IMR-90 (cell line): ENCODE measurements around the gene CAMTA1.

Source experiments
- BHLHE40 ChIP-seq: fragments of 150-350 bp; IDR thresholded peaks from 2 replicates; pipeline ENCODE4 v1.6.1; 2016; ENCODE audit warnings: mild to moderate bottlenecking, low read depth, low read length
- CEBPB ChIP-seq: IDR thresholded peaks from 2 replicates; pipeline ENCODE4 v1.6.1; 2012; ENCODE audit warnings: low read depth, low read length, improper control_type of control experiment
- CTCF ChIP-seq: conservative IDR thresholded peaks from 2 replicates; pipeline ENCODE4 v1.5.1; 2012; ENCODE audit warnings: mild to moderate bottlenecking, low read depth, low read length, improper control_type of control experiment
- ELK1 ChIP-seq: fragments of 150-350 bp; IDR thresholded peaks from 2 replicates; pipeline ENCODE4 v1.6.1; 2016; ENCODE audit warnings: low read depth, mild to moderate bottlenecking, low read length, moderate library complexity, borderline replicate concordance
- FOS ChIP-seq: fragments of 150-350 bp; IDR thresholded peaks from 2 replicates; pipeline ENCODE4 v1.6.1; 2016; ENCODE audit warnings: low read depth, low read length
- MXI1 ChIP-seq: IDR thresholded peaks from 2 replicates; pipeline ENCODE4 v1.6.1; 2012; ENCODE audit warnings: low read depth, mild to moderate bottlenecking, low read length, moderate library complexity, borderline replicate concordance
- POLR2A ChIP-seq: IDR thresholded peaks from 2 replicates; pipeline ENCODE4 v1.6.1; 2012; ENCODE audit warnings: mild to moderate bottlenecking, low read depth, low read length
- RAD21 ChIP-seq: IDR thresholded peaks from 2 replicates; pipeline ENCODE4 v1.6.1; 2012; ENCODE audit warnings: low read length, improper control_type of control experiment
- RCOR1 ChIP-seq: IDR thresholded peaks from 2 replicates; pipeline ENCODE4 v1.6.1; 2012; ENCODE audit warnings: mild to moderate bottlenecking, low read length, improper control_type of control experiment; ENCODE audit not compliant: insufficient replicate concordance
- RFX5 ChIP-seq: IDR thresholded peaks from 2 replicates; pipeline ENCODE4 v1.8.0; 2012; ENCODE audit warnings: low read depth, mild to moderate bottlenecking, low read length, moderate library complexity
- USF2 ChIP-seq: fragments of 150-350 bp; IDR thresholded peaks from 2 replicates; pipeline ENCODE4 v1.6.1; 2017; ENCODE audit warnings: mild to moderate bottlenecking, antibody characterized with exemption, low read length, low read depth

GRCh38 chr1:6776895-6777294, 8.4 kb upstream of the CAMTA1 start:
- TF ChIP-seq CTCF (no peak), RFX5 (no peak), CEBPB (no peak), USF2 (no peak), BHLHE40 (no peak), POLR2A (no peak), MXI1 (no peak), RCOR1 (no peak), FOS (no peak), ELK1 (no peak), RAD21 (no peak)
